Spleen (tissue), 7 donors: ENCODE measurements around the gene TMEM145.

Source experiments
- CTCF ChIP-seq, 11 experiments: fragments of 200-600 bp in 7 of 11; fragments of 450-650 bp in 4 of 11; sonication (generic) in 4 of 11; IDR thresholded peaks in 8 of 11; conservative IDR thresholded peaks in 3 of 11; 1 replicate in 7 of 11; 2 replicates in 4 of 11; pipeline versions ENCODE4 v1.4.0 to v1.8.0; 2016 to 2021; ENCODE audit warnings: antibody characterized with exemption in 11 of 11, inconsistent platforms in 4 of 11, mild to moderate bottlenecking in 1 of 11
- POLR2A ChIP-seq, 3 donors: fragments of 450-650 bp; IDR thresholded peaks; one replicate each; pipeline ENCODE4 v1.5.1; 2017; ENCODE audit warnings: antibody characterized with exemption in 3 of 3, mild to moderate bottlenecking in 1 of 3
- donor health status: DM: no; HTN: no; CAD: no; lungs with moderate emphysema.
- donor health status: DM: no; HTN: no; CAD: no.
- donor health status: DM: no; HTN: no; CAD: no.

- TF ChIP-seq CTCF (IDR thresholded peaks at IDR 0.05 in 8 of 11, conservative IDR thresholded peaks at IDR 0.05 in 3 of 11) (no peak), POLR2A (IDR thresholded peaks at IDR 0.05) (no peak)
Measured at GRCh38 chr19:42362342-42362741, 49.2 kb downstream of the TMEM145 start.
